ENCODE measurements around the gene AUTS2. TPM values are rescaled to one million over a fixed set of nuclear protein-coding genes. Genes with fewer than 3 reads are reported as not detected.

Gene AUTS2
- total and polyA plus RNA-seq, 10 donors = 6.1 to 54.8 (median 29.1) TPM

DNA sequence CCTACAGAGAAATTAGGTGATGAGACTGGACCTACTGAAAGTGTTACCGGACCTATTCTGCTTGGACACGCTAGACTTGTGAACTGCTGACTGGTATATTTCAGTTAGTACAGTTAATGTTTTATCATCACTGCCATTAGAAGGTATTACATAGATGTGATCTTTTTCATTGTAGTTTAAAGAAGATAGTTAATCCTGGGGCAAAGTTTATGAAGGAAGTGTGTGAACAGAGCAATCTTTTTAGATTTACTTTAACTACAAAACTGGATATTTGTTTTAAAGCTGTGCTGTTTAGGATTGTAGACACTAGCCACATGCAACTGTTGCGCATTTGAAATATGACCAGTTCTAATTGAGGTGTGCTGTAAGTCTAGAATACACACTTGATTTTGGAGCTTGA is 446.7 kb downstream of the AUTS2 start:
- H3K4me3 ChIP-seq = no peak overlapping the region
- no peaks in the 10 kb centered on the region for H3K9me3 ChIP-seq
- H3K27ac ChIP-seq = no peak overlapping the region
- no peak for DNase-seq
- TF ChIP-seq POLR2A (IDR thresholded peaks at IDR 0.05) = no peak
- no peak for TF ChIP-seq POLR2AphosphoS5 (IDR thresholded peaks at IDR 0.05)
- H3K36me3 ChIP-seq = no peaks in the 10 kb centered on the region
- 93 to 99% (median 97%) methylated on average over 3 of the region's 3 CpGs for WGBS, 5 donors
- H3K27me3 ChIP-seq (replicated peaks in 1 of 7) = no peaks in the 10 kb centered on the region
- peaks cover 0 to 7% (median 0%) of the 10 kb centered on the region in 6 donors for H3K4me1 ChIP-seq
- intact Hi-C loops (cut with DNase I; ENCODE audit: low total_unique reads) = loop anchor here (5.0 kb wide), 1 partner anchor 652 kb away; no protein-coding TSS in a partner anchor

DNA sequence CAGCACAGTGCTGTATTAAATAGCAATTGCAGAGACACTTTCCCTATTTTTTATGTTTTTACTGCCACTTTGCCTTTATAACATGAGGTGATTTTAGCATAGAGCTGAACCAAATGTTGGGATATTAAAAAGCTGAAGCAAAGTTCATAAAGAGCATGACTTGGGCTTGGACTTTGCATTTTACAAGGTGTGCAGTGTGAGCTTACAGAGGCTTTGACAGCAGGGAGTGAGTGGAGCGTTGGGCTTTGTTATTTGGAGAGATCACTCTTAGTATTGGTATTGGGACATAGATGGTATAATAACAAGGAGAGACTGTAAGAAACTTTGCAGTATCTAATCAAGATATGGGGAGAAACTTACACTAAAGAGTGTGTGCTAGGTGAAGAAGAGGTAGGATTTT is 449.1 kb downstream of the AUTS2 start:
- no peak overlapping the region for H3K4me3 ChIP-seq
- 87 to 97% (median 95%) methylated on average over 1 of the region's 1 CpG for WGBS, 5 donors
- H3K4me1 ChIP-seq = peaks cover 0 to 7% (median 0%) of the 10 kb centered on the region in 6 donors
- no peak overlapping the region for H3K27ac ChIP-seq
- no peaks in the 10 kb centered on the region for H3K27me3 ChIP-seq (replicated peaks in 1 of 7)
- no peaks in the 10 kb centered on the region for H3K9me3 ChIP-seq
- H3K36me3 ChIP-seq = no peaks in the 10 kb centered on the region
- DNase-seq = no peak
- intact Hi-C loops (cut with DNase I; ENCODE audit: low total_unique reads) = no loop called here
- no peak for TF ChIP-seq POLR2A (IDR thresholded peaks at IDR 0.05)
- TF ChIP-seq POLR2AphosphoS5 (IDR thresholded peaks at IDR 0.05) = no peak
- TF ChIP-seq, protein P1, sequence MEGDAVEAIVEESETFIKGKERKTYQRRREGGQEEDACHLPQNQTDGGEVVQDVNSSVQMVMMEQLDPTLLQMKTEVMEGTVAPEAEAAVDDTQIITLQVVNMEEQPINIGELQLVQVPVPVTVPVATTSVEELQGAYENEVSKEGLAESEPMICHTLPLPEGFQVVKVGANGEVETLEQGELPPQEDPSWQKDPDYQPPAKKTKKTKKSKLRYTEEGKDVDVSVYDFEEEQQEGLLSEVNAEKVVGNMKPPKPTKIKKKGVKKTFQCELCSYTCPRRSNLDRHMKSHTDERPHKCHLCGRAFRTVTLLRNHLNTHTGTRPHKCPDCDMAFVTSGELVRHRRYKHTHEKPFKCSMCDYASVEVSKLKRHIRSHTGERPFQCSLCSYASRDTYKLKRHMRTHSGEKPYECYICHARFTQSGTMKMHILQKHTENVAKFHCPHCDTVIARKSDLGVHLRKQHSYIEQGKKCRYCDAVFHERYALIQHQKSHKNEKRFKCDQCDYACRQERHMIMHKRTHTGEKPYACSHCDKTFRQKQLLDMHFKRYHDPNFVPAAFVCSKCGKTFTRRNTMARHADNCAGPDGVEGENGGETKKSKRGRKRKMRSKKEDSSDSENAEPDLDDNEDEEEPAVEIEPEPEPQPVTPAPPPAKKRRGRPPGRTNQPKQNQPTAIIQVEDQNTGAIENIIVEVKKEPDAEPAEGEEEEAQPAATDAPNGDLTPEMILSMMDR (IDR thresholded peaks at IDR 0.05 in 8 of 11, conservative IDR thresholded peaks at IDR 0.05 in 3 of 11) = no peak

DNA sequence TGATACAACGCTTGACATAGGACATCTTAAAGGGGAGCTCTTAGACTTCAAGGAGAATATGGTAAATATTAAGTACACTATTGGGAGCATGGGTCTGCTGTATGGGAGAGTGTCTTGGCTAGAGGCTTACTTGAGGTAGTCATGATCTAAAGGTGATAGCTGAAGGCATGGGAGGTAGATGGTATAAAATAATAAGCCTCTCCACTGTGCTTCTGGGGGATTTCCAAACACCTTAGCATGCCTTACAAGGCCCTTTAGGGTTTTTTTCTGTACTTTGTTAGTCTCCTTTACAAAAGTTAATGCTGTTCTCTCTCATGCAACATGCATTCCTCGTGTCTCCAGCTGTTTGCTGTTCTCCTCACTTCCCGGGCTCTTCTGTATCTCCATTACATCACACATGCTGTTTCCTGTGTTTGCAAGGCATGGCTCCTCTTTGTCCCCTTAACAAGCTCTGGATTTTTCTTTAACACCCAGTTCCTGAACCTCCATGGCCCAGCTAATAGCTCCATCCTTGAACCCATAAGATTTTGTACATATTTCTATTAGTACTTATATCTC is 449.7 kb downstream of the AUTS2 start:
- TF ChIP-seq, protein P1 (IDR thresholded peaks at IDR 0.05 in 8 of 11, conservative IDR thresholded peaks at IDR 0.05 in 3 of 11) = no peak
- TF ChIP-seq POLR2AphosphoS5 (IDR thresholded peaks at IDR 0.05) (no peak), POLR2A (IDR thresholded peaks at IDR 0.05) (no peak)
- Histone ChIP-seq H3K4me1 (peaks cover 0 to 2% (median 0%) of the 10 kb centered on the region in 6 donors), H3K27ac (no peak overlapping the region), H3K27me3 (replicated peaks in 1 of 7) (no peaks in the 10 kb centered on the region), H3K4me3 (no peak overlapping the region), H3K9me3 (no peaks in the 10 kb centered on the region), H3K36me3 (no peaks in the 10 kb centered on the region)
- intact Hi-C loops (cut with DNase I; ENCODE audit: low total_unique reads) = no loop called here
- WGBS, 5 donors = 52 to 84% (median 60%) methylated on average over 3 of the region's 3 CpGs
- no peak for DNase-seq

DNA sequence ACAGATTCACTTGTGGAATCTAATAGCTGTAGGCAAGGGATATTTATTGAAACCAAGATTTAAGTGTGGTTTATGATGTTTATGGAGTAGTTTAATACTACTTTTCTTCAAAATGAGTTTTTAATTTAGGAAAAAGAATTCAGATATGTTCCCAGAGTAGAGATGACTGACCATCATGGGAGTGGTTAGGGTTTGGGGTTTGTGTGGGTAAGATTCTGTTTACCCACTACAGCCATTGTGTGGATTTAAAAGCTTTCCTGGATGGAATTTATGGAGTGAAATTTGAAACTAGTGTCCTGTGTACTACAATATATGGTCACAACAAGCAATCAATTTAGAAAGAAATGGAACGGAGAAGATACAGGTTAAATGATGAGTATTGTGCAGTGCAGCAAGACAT is 453.5 kb downstream of the AUTS2 start:
- no peak overlapping the region for H3K4me3 ChIP-seq
- no peak overlapping the region for H3K27ac ChIP-seq
- no peaks in the 10 kb centered on the region for H3K36me3 ChIP-seq
- H3K4me1 ChIP-seq = no peaks in the 10 kb centered on the region
- no peaks in the 10 kb centered on the region for H3K9me3 ChIP-seq
- no peak for TF ChIP-seq POLR2AphosphoS5 (IDR thresholded peaks at IDR 0.05)
- TF ChIP-seq, protein P1 (IDR thresholded peaks at IDR 0.05 in 8 of 11, conservative IDR thresholded peaks at IDR 0.05 in 3 of 11) = no peak
- no peak for TF ChIP-seq POLR2A (IDR thresholded peaks at IDR 0.05)
- intact Hi-C loops (cut with DNase I; ENCODE audit: low total_unique reads) = no loop called here
- 82 to 98% (median 96%) methylated on average over 1 of the region's 1 CpG for WGBS, 5 donors
- no peaks in the 10 kb centered on the region for H3K27me3 ChIP-seq (replicated peaks in 1 of 7)
- no peak for DNase-seq

DNA sequence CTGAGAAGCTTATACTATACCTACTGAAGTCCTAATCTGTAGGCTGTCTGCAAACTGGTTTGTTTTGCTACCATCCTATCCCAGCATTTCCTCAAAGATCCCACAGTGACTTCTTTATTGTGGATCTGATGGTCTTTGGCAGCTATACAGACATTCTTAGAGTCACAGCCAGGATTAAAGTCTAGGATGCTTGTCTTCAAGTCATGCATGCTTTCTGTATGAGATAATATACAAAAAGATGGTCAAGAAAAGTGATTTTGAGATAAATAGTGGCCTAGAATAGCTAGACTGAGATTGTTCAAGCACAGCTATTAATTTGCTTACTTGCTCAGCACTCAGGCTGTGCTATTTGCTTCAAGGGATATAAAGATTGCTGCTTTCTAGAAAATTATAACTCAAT is 454.4 kb downstream of the AUTS2 start:
- H3K9me3 ChIP-seq = no peaks in the 10 kb centered on the region
- no peaks in the 10 kb centered on the region for H3K4me1 ChIP-seq
- H3K36me3 ChIP-seq = no peaks in the 10 kb centered on the region
- intact Hi-C loops (cut with DNase I; ENCODE audit: low total_unique reads) = no loop called here
- no peak for DNase-seq
- no peak overlapping the region for H3K4me3 ChIP-seq
- TF ChIP-seq POLR2A (IDR thresholded peaks at IDR 0.05) (no peak), POLR2AphosphoS5 (IDR thresholded peaks at IDR 0.05) (no peak)
- TF ChIP-seq, protein P1 (IDR thresholded peaks at IDR 0.05 in 8 of 11, conservative IDR thresholded peaks at IDR 0.05 in 3 of 11) = no peak
- H3K27ac ChIP-seq = no peak overlapping the region
- no peaks in the 10 kb centered on the region for H3K27me3 ChIP-seq (replicated peaks in 1 of 7)

All from spleen (tissue), 11 donors.